ENCODE measurements around the gene EFNA5.
"Not testable (repeated sequence)": the region's sequence is repeated elsewhere in the genome, so short reads cannot be mapped to it uniquely, and the experiment has no call there.

The EFNA5 gene

GRCh38 chr5:107436201-107436600 lies 234.5 kb downstream of the EFNA5 start:
- DNase-seq (ENCODE audit: low read depth in 1 of 2, low spot score in 1 of 2): no peak

- DNase-seq (ENCODE audit: low read depth in 1 of 2, low spot score in 1 of 2): no peak
Observed at GRCh38 chr5:107435061-107435460, 235.7 kb downstream of the EFNA5 start.

- DNase-seq (ENCODE audit: low read depth in 1 of 2, low spot score in 1 of 2): not testable (repeated sequence)
Observed at GRCh38 chr5:107433646-107434045, 237.1 kb downstream of the EFNA5 start.

- DNase-seq (ENCODE audit: low read depth in 1 of 2, low spot score in 1 of 2): no peak
Observed at GRCh38 chr5:107431998-107432397, 238.7 kb downstream of the EFNA5 start.

GRCh38 chr5:107431536-107431935 lies 239.2 kb downstream of the EFNA5 start:
- no peak for DNase-seq (ENCODE audit: low read depth in 1 of 2, low spot score in 1 of 2)

- DNase-seq (ENCODE audit: low read depth in 1 of 2, low spot score in 1 of 2): no peak
Observed at GRCh38 chr5:107430071-107430625, 240.6 kb downstream of the EFNA5 start.

GRCh38 chr5:107428303-107428813 lies 242.4 kb downstream of the EFNA5 start:
- DNase-seq (ENCODE audit: low read depth in 1 of 2, low spot score in 1 of 2): no peak

GRCh38 chr5:107426872-107427271 lies 243.9 kb downstream of the EFNA5 start:
- no peak for DNase-seq (ENCODE audit: low read depth in 1 of 2, low spot score in 1 of 2)

- no peak for DNase-seq (ENCODE audit: low read depth in 1 of 2, low spot score in 1 of 2)
Observed at GRCh38 chr5:107426209-107426608, 244.5 kb downstream of the EFNA5 start.

- no peak for DNase-seq (ENCODE audit: low read depth in 1 of 2, low spot score in 1 of 2)
Observed at GRCh38 chr5:107425541-107426031, 245.2 kb downstream of the EFNA5 start.

GRCh38 chr5:107424491-107424890 lies 246.2 kb downstream of the EFNA5 start:
- no peak for DNase-seq (ENCODE audit: low read depth in 1 of 2, low spot score in 1 of 2)

- DNase-seq (ENCODE audit: low read depth in 1 of 2, low spot score in 1 of 2): no peak
Observed at GRCh38 chr5:107422494-107422893, 248.2 kb downstream of the EFNA5 start.

- DNase-seq (ENCODE audit: low read depth in 1 of 2, low spot score in 1 of 2): no peak
Observed at GRCh38 chr5:107419498-107419897, 251.2 kb downstream of the EFNA5 start.

GRCh38 chr5:107418902-107419301 lies 251.8 kb downstream of the EFNA5 start:
- no peak for DNase-seq (ENCODE audit: low read depth in 1 of 2, low spot score in 1 of 2)

GRCh38 chr5:107418071-107418470 lies 252.7 kb downstream of the EFNA5 start:
- no peak for DNase-seq (ENCODE audit: low read depth in 1 of 2, low spot score in 1 of 2)

- DNase-seq (ENCODE audit: low read depth in 1 of 2, low spot score in 1 of 2): no peak
Observed at GRCh38 chr5:107415762-107416161, 255.0 kb downstream of the EFNA5 start.

- no peak for DNase-seq (ENCODE audit: low read depth in 1 of 2, low spot score in 1 of 2)
Observed at GRCh38 chr5:107414802-107415201, 255.9 kb downstream of the EFNA5 start.

- DNase-seq (ENCODE audit: low read depth in 1 of 2, low spot score in 1 of 2): no peak
Observed at GRCh38 chr5:107413754-107414153, 257.0 kb downstream of the EFNA5 start.

GRCh38 chr5:107408564-107408963 lies 262.2 kb downstream of the EFNA5 start:
- no peak for DNase-seq (ENCODE audit: low read depth in 1 of 2, low spot score in 1 of 2)

- DNase-seq (ENCODE audit: low read depth in 1 of 2, low spot score in 1 of 2): no peak
Observed at GRCh38 chr5:107407713-107408298, 262.9 kb downstream of the EFNA5 start.

GRCh38 chr5:107404595-107405374 lies 266.0 kb downstream of the EFNA5 start:
- no peak for DNase-seq (ENCODE audit: low read depth in 1 of 2, low spot score in 1 of 2)
